GM12874 (cell line): ENCODE measurements around the gene GET3.

Experiments used
- TF ChIP-seq, protein P1 (sequence below): IDR thresholded peaks from 2 replicates; pipeline ENCODE4 v1.5.1; 2011; ENCODE audit warnings: low read depth, mild to moderate bottlenecking, control low read depth, low read length, moderate library complexity; ENCODE audit not compliant: insufficient read depth

Gene GET3

DNA sequence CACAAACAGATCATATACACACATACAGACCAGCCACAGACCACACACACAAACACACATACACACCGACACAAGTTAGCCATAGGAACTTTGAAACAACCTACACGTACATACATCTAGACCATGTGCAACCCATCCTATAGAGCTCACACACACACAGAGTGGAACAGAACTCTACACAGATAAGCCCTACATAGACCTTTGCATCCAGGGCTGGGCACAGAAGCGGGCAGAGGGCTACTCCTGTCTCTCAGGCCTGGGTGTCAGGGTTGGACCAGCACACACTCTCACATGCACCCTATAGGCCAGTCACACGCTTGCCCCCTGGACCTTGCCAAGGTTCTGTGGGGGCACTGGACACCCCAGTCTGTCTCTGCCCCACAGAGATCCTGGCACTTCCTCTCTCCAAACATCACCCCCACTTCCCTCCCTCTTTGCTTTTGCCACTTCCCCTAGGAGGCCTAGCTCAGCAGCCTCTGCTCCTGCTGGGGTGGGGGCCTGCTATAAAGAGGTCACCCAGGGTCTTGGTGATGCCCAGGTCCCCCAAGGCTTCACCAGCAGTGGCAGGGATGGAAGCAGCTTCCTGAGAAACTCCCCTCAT, 48.2 kb downstream of the GET3 start:
- TF ChIP-seq, protein P1, sequence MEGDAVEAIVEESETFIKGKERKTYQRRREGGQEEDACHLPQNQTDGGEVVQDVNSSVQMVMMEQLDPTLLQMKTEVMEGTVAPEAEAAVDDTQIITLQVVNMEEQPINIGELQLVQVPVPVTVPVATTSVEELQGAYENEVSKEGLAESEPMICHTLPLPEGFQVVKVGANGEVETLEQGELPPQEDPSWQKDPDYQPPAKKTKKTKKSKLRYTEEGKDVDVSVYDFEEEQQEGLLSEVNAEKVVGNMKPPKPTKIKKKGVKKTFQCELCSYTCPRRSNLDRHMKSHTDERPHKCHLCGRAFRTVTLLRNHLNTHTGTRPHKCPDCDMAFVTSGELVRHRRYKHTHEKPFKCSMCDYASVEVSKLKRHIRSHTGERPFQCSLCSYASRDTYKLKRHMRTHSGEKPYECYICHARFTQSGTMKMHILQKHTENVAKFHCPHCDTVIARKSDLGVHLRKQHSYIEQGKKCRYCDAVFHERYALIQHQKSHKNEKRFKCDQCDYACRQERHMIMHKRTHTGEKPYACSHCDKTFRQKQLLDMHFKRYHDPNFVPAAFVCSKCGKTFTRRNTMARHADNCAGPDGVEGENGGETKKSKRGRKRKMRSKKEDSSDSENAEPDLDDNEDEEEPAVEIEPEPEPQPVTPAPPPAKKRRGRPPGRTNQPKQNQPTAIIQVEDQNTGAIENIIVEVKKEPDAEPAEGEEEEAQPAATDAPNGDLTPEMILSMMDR: no peak

DNA sequence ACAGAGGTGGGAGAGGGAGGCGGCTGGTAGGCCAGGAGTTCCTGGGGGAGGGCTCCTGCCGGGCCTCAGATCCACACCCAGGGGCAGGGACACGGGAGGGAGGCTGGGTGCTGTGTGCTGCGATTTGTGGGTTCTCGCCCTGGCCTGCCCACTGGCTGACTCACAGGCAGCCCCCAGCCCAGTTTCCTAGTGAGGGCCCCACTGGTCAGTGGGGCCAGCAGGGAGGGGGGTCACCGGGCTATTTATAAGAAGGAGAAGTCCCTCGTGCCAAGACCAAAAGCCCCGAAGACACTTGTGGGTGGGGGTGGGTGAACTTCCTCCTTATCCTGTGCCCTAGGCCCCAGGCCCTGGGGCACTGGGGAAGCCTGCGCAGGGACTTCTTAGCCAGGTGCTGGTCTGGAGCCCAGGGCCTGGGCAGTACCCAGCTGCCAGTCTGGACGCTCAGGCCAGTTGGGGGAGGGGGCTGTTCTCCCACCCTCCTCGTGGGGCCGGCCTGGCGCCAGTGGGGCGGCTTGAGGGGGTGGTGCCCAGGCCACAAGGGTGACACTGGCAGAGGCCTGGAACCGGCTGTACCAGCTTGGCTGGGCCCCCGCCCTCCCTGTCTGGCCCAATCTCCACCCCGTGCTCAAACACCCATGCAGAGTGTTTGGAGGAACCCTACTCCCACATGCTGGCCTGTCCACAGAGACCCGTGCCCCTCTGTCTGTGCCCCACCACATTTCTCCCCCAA, 49.0 kb downstream of the GET3 start:
- TF ChIP-seq, protein P1: no peak

DNA sequence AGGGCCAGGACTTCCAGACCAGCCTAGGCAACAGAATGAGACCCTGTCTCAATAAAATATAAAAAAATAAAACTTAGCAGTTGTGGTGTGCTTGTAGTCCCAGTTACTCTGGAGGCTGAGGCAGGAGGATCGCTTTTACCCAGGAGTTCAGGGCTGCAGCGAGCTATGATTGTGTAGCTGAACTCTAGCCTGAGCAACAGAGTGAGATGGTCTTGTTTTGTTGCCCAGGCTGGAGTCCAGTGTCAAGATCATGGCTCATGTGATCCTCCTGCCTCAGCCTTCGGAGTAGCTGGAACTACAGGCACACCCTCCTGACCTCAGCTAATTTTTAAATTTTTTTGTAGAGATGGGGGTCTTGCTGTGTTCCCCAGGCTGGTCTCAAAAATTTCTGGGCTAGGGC, 49.7 kb downstream of the GET3 start:
- TF ChIP-seq, protein P1: no peak

DNA sequence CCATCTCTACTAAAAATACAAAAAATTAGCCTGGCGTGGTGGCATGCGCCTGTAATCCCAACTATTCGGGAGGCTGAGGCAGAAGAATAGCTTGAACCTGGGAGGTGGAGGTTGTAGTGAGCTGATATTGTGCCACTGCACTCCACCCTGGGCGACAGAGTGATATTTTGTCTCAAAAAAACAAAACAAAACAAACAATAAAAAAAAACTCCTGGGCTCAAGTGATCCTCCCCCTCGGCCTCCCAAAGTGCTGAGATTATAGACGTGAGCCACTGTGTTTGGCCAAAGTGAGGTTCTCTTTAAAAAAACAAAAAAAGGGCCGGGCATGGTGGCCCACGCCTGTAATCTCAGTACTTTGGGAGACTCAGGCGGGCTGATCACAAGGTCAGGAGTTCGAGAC, 50.2 kb downstream of the GET3 start:
- TF ChIP-seq, protein P1: no peak

DNA sequence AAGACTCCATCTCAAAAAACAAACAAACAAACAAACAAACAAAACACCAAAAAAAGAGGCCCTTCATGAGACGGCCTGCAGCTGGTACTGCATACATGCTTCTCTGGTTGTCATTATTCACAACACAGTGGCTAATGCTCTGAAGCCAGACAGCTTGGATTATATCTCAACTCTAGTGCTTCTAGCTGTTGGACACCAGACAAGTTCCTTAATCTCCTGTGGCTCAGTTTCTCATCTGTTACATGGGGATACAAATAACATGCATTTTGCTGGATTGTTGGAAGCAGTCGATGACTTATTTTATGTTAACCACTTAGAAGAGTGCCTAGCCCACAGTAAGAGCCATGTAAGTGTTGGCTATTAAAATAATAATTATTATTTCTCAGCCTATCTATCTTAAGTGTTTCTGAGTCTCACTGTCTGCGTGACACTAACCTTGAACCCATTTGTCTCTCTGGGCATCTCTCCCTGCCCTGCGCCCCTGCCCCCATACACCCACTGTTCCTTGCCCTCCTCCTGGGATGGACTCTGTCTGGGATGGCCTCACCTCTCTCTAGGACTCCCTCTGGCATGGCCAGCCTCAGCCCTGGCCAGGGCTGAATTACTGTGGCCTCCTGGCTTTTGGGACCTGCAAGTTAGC, 50.9 kb downstream of the GET3 start:
- TF ChIP-seq, protein P1: no peak

DNA sequence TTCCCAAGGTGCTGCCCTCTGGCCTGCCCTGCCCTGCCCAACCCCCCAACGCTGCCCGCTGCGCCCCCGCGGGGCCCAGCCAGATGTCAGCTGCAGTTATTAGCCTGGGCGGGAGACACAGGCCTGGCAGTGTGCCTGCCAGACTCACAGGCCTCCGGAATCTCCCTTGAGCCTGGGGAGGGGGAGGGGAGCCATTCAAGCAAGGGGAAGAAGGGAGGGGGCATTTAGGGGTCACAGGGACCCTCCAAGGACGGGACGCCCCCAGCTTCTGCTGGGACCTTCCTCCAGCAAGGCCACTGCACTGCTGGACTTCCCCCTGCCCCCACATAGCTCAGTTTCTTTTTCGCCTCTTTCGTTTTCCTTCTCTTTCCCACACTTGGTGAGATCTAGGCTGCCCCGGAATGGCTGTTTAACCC, 51.4 kb downstream of the GET3 start:
- TF ChIP-seq, protein P1: 0 out of 2 replicates have a peak, but pooled peaks have one; percentile 12

DNA sequence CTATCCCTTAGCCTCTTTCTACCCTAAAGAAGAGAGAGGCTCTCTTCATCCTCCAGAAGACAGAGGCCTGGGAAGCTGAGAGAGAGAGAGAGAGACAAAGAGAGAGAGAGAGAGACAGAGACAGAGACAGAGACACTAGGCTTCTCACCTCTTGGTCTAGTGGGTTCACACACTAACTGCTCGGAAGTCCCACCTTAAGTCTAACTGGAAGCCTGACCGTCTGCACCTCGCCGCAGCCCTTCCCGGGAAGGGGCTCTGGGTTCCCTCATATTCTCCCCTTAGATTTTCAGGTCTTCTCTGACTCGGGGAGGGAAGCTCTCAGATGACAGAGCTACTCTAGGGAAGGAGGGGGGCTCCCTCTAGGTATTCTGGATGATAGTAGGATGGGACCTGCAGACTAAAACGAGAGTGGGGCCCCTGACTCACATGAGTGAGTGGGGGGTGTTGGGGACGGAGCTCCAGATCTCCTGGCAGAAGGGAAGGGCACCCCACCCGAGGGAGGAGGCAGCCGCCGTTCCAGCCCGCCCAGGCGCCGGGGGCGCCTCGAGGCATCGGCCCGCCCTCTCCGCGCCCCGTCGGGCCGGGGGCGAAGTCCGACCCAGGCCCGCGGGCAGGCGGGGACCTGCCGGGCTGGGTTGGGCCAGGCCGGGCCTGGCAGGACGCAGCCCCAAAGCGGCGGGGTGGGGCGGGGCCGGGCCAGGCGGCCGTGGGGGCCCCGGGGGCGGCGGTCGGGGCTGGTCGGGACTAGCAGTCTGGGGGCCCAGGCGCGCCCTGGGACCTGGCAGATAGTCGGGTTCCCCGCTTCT, 52.0 kb downstream of the GET3 start:
- TF ChIP-seq, protein P1: no peak
